Fibroblast of skin of right biceps (primary cell): Measurements from ENCODE around the gene NCAPD2.
"Not testable (repeated sequence)": the region's sequence is repeated elsewhere in the genome, so short reads cannot be mapped to it uniquely, and the experiment has no call there.

Experiments
- DNase-seq: peaks from one replicate; pipeline ENCODE4 v3.0.0-alpha.2; 2013

The NCAPD2 gene

DNA sequence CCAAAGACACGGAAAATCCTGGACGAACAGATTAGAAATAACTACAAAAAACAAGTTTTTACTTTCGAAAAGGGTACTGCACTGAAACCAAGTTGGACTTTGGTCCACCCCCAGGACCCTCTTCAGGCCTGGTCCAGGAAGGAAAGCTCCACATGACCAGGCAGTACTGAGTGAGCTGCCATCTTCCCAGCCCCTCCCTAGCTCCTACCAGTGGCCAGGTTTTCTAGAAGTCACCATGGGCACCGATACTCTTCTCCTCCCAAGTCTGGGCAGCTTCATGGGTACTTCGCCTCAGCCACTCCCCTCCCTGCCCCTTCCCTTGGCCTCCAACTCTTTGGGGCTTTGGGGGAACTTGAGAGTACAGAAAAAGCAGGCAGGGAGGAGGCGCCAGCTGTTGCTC lies 30.0 kb upstream of the NCAPD2 start:
- no peak for DNase-seq

DNA sequence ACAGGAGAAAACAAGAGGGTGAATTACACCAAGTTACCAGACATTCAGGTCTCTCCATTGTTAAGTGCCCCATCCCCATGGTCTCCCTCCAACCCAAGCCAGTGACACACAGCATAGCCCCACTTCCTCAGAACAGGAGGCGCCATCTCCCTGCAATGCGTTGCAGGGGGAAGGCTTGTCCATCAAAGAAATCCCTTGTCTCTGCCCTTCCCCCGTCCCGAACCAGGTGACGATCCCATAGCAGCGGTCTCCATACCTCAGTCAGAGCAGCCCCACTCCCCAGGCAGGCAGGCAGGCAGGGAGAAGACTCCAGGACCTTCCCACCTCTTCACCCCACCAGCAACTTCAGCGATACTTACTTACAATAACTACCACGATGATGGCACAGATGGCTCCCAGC lies 29.4 kb upstream of the NCAPD2 start:
- DNase-seq: no peak

DNA sequence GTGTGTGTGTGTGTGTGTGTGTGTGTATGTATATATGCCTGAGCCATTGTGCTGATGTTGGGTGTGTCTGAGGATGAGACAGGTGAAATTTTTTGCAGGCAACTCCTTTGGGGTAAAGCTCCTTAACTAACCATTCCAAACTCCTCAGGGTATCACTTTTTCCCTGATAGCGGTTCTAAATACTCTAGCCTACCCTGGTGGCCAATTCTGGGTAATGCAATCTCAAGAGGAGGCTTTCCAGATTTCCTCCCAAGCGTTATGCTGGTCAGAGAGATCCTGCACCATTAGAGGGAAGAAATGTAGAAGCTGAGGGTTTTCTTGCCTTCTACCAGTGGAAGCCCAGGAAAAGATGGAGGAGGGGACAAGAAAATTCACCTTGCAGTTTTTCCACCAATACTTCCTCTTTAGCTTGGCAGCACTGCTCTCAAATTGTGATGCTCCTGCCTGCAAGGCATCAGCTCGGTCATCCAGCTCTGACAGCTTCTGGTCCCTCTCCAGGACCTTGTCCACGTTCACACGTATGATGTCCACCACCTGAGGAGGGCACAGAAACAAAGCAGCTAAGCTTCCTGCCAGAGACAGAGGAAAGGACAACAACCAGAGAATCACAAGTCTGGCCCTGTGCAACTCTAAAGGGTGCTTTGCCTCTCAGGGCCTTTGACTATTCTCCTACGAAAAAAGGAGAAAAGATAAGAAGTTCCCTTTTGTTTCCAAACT lies 28.3 kb upstream of the NCAPD2 start:
- peak; percentile 65 for DNase-seq

DNA sequence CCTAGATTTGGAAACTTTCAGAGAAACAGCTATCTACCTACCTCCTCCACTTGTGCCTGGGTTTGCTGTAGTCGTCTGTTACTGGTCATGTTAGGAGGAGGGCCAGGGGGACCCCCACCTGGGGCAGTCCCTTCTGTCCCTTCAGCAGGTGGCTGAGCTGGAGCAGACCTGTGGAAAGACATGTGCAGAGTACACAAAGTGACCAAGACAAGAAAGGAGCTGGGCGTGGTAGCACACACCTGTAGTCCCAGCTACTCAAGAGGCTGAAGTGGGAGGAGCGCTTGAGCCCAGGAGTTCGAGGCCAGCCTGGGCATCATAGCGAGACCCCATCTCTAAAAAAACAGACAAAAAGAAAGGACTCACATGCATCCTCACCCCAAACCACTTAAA lies 27.7 kb upstream of the NCAPD2 start:
- no peak for DNase-seq

DNA sequence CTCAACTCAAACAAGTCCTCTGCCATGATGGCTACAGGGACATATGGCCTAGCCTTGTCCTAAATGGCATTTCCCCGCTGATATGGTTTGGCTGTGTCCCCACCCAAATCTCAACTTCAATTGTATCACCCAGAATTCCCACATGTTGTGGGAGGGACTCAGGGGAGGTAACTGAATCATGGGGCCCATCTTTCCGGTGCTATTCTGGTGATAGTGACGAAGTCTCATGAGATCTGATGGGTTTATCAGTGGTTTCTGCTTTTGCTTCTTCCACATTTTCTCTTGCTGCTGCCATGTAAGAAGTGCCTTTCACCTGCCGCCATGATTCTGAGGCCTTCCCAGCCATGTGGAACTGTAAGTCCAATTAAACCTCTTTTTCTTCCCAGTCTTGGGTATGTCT lies 27.2 kb upstream of the NCAPD2 start:
- not testable (repeated sequence) for DNase-seq

DNA sequence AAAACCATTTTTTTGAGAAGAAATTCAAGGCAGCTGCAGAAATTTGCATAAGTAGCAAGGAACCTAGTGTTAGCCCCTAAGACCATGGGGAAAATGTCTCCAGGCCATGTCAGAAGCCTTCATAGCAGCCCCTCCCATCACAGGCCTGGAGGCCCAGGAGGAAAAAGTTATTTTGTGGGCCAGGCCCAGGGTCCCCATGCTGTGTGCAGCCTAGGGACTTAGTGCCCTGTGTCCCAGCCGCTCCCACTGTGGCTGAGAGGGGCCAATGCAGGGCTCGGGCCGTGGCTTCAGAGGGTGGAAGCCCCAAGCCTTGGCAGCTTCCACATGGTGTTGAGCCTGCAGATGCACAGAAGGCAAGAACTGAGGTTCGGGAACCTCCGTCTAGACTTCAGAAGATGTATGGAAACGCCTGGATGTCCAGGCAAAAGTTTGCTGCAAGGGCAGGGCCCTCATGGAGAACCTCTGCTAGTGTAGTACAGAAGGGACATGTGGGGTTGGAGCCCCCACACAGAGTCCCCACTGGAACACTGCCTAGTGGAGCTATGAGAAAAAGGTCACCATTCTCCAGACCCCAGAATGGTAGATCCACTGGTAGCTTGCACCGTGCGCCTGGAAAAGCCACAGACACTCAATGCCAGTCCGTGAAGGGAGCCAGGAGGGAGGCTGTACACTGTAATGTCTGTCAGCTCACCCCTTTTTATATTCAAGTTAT lies 26.2 kb upstream of the NCAPD2 start:
- DNase-seq: not testable (repeated sequence)

DNA sequence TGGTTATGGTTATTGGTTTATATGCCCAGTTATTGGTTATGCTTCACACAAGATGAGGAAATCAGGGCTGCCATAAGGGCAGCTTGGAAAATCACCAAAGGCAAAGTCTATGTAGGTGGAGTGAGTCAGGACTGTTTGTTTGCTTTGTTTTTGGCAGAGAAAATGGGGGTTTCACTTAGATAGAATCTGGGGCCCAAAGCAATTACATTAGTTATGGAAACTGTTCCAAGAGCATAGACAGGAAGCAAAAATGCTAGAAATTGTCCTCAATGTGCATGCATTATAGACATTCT lies 25.7 kb upstream of the NCAPD2 start:
- DNase-seq: no peak

DNA sequence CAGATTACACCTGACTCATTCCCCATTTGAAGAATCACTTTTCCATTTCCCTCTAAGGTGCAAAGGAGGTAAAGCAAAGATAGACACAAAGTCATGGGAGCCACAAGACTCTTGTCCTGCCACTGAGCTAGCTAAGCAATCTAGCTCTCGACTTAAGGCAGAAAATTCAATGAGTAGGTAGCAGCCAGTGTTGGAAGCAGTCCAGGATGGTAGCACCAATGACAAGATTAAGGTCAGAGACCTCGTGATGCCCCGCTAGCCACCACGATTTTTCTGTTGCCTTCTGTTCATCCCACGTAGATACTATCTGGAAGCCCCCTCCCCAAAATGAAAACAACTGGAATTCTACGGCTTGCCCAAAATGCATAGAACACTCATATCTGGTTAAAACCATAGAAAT lies 24.8 kb upstream of the NCAPD2 start:
- DNase-seq: no peak

DNA sequence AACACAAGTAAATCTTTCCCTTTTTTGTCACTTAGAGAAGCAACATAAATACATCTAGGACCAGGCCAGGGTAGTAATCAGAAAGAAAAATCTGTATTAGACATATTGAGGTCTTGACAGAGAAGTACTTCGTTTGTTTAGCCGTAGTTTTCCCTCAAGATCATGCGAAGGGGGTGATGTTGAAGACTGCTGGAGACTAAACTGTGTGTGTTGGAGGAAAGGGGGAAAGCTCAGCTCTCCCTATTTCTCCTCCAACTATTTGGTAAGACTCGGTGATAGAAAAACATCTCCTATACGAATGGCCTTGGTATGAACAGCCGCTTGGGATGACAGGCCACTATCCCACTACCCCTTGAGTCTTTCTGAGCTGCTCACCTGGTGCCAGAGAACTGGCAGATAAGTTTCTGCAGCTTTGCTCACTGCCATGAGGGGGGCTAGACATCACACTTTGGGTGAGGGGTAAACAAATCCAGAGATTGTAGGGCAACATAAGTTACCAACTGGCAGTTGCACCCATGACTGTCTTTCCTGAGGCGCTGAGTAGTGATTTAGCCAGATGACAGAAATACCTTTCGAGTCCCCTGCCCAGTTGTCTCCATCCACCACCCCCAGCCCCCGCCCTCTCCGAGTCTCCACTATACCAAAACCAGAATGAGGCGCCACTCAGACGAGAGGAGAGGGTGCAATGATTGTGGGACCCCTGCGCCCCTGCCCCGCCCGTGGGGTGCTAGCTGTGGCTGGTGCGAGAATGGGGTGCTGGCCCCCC lies 24.1 kb upstream of the NCAPD2 start:
- no peak for DNase-seq

DNA sequence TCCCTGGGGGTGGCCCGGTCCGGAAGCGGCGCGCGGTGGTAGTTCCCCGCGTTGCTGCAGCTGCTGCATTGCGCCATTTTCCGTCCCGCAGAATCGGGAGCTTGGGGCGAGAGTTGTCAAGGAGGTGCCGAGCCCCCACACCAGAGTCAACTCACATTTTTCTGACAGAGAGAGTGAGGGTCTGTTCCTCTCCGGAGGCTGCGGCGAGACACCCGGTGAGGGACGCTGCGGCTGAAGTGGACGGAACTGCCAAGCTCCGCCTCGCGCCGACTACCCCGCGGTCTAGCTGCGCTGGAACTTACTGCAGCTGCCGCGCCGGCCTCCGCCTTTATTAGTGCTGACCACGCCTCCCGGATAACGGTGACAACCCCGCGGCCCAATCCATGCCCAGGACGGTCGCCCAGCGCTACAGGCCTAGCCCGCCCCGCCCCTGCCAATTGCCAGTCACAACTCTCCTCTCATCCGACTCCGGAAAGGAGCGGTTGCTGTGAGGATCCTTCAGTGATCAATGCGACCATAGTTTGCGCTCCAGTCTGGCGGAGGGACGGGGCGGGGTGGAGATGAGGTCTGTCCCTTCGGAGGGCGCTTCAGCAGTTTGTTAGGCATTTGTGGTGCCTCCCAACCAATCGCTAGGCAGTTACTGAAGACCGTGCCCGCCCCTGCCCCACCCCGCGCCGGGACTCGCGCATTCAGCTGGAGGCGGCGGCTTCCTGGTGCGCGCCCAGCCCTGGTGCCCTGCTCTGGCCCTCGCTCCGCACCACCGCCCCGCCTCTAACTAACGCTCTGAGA lies 23.3 kb upstream of the NCAPD2 start, which contains the start of gene VAMP1:
VAMP1 (minus strand) TSS at position 303 of the 789 bp plus-strand sequence; CDS start at position 157, 146 bp downstream.
- peak; percentile 99 for DNase-seq

DNA sequence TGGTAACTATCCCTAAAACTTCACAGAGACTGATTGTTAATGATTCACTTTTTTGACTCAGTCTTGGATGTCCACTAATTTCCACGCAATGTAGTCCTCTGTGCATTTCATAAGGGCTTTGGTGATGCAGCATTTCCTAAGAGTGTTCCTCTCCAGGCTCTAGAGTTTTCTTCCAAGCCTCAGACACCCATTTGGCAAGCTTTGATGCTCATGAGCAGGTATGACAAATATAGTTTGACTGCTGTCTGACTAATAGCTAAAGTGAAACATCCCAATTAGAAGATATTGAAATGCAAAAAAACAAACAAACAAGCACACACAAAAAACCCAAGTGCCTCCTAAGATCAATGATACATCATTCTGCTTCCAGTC lies 21.9 kb upstream of the NCAPD2 start:
- peak; percentile 29 for DNase-seq

DNA sequence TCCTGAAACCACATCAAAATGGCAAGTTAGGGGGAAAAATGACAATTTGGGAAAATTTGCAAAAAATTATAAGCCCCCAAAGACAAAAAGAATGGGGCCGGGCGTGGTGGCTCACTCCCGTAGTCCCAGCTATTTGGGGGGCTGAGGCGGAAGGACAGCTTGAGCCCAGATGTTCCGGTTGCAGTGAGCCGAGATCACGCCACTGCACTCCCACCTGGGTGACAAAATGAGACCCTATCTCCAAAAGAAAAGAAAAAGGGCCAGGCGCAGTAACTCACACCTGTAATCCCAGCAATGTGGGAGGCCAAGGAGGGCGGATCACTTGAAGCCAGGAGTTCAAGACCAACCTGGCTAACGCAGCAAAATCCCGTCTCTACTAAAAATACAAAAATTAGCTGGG lies 21.4 kb upstream of the NCAPD2 start:
- DNase-seq: no peak

DNA sequence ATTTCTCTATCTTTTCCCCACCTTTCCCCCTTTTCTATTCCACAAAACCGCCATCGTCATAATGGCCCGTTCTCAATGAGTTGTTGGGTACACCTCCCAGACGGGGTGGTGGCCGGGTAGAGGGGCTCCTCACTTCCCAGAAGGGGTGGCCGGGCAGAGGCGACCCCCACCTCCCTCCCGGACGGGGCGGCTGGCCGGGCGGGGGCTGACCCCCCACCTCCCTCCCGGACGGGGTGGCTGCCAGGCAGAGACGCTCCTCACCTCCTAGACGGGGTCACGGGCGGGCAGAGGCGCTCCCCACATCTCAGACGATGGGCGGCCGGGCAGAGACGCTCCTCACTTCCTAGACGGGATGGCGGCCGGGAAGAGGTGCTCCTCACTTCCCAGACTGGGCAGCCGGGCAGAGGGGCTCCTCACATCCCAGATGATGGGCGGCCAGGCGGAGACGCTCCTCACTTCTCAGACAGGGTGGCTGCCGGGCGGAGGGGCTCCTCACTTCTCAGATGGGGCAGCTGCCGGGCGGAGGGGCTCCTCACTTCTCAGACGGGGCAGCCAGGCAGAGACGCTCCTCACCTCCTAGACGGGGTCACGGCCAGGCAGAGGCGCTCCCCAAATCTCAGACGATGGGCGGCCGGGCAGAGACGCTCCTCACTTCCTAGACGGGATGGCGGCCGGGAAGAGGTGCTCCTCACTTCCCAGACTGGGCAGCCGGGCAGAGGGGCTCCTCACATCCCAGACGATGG lies 18.5 kb upstream of the NCAPD2 start:
- DNase-seq: not testable (repeated sequence)

DNA sequence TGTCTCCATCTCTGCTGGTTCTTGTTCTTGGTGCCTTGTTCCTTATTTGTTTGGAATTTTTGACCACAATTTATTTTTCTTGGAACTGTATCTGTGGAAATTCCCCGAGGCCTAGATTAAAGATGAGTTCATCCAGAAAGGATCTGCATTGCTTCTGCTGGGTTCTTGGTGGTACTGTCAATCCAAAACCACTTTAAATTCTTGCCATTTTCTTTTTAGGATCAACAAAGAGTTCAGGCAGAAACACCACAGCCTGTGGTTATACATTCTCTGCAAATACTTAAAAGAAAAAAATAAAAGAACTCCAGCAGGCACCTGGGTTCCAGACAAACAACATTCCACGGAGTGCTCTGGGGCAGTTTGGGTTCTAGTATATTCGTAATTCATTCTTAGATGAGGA lies 17.4 kb upstream of the NCAPD2 start:
- DNase-seq: peak; percentile 79

DNA sequence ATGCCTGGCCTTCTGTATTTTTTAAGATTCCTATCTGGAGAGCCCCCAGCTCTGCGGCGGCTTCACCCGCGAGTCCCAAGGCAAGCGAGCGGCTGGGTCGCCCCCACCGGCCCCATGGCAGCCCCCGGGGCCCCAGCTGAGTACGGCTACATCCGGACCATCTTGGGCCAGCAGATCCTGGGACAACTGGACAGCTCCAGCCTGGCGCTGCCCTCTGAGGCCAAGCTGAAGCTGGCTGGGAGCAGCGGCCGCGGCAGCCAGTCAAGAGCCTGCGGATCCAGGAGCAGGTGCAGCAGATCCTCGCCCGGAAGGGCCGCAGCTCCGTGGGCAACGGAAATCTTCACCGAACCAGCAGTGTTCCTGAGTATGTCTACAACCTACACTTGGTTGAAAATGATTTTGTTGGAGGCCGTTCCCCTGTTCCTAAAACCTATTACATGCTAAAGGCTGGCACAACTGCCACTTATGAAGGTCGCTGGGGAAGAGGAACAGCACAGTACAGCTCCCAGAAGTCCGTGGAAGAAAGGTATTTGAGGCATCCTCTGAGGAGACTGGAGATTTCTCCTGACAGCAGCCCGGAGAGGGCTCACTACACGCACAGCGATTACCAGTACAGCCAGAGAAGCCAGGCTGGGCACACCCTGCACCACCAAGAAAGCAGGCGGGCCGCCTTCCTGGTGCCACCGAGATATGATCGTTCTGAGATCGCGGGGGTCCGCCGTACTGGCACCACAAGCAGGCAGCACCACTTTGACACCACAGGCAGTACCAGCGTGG lies 16.1 kb upstream of the NCAPD2 start:
- not testable (repeated sequence) for DNase-seq

DNA sequence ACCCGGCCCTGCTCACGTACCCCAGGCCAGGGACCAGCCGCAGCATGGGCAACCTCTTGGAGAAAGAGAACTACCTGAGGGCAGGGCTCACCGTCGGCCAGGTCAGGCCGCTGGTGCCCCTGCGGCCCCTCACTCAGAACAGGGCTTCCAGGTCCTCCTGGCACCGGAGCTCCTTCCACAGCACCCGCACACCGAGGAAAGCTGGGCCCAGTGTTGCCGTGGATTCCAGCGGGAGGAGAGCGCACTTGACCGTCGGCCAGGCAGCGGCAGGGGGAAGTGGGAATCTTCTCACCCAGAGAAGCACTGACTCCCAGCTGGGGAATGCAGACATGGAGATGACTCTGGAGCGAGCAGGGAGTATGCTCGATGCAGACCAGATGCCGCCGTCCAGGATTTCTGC lies 15.5 kb upstream of the NCAPD2 start:
- peak; percentile 73 for DNase-seq

DNA sequence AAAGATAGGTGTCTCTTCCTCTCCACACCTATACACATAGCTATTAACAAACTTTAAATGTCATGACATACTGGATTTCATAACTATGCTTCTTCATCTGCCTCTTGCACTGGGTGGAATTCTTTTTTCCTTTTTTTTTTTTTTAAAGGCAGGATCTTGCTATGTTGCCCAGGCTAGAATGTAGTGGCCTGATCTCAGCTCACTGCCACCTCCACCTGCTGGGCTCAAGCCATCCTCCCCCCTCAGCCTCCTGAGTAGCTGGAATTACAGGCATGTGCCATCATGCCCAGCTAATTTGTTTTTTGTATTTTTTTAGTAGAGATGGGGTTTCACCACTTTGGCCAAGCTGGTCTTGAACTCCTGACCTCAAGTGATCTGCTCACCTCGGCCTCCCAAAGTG lies 5.7 kb upstream of the NCAPD2 start:
- no peak for DNase-seq

DNA sequence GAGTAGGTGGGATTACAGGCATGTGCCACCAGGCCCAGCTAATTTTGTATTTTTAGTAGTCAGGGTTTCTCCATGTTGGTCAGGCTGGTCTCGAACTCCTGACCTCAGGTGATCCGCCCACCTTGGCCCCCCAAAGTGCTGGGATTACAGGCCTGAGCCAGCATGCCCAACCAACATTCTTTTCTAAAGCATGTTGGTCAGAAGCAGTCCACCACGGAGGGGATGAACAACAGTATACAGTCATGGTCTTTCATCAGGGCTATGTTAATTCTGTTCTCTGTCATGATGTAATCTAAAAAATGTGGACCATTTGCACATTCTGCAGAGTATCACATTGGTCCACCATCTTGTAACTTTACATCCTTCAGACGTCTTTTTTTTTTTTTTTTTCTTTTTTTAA lies 4.5 kb upstream of the NCAPD2 start:
- DNase-seq: peak; percentile 14

DNA sequence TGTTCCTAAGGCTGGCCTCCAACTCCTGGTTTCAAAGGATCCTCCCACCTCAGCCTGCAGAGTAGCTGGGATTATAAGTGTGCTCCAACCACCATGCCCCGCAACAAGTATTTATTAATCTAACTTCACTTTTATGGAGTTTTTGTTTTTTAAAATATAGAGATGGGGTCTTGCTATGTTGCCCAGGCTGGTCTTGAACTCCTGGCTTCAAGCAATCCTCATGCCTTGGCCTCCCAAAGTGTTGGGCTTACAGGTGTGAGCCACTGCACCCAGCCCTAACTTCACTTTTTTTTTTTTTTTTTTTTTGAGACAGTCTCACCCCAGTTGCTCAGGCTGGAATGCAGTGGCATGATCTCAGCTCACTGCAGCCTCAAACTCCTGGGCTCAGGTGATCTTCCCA lies 3.2 kb upstream of the NCAPD2 start:
- DNase-seq: not testable (repeated sequence)

DNA sequence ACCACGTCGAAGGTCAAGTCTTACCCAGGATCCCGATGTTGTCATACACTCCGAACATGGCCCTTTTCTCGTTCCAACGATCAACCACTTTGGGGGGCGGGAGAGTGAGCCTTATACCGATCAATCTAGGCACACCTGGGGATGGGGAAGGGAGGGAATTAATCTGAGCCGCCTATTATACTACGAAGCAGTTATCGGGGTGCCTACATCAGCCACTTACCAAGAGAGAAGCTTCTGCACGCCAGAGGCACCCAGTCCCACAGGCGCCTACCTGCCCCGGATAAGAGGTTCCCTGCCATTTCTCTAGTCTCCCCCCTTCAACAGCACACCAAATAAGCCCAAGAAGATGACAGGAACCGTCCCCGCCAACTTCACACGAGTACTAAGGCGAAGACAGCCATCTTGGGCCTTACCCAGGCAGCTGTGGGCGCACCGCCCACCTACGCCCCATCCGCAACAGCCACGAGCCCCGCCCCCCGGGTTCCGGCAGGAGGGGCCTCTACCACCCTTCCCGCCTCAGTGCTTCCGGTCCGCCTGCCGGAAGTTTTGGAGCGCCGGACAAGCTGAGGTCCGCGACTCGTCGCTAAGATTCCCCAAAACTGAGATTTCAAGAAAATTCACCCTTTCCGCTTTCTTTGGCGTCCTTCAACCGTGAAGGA lies 935 bp upstream of the NCAPD2 start, which contains the start of gene MRPL51:
MRPL51 (minus strand) TSS at position 425 of the 659 bp plus-strand sequence; CDS start at position 299, 126 bp downstream.
- DNase-seq: peak; percentile 95

DNA sequence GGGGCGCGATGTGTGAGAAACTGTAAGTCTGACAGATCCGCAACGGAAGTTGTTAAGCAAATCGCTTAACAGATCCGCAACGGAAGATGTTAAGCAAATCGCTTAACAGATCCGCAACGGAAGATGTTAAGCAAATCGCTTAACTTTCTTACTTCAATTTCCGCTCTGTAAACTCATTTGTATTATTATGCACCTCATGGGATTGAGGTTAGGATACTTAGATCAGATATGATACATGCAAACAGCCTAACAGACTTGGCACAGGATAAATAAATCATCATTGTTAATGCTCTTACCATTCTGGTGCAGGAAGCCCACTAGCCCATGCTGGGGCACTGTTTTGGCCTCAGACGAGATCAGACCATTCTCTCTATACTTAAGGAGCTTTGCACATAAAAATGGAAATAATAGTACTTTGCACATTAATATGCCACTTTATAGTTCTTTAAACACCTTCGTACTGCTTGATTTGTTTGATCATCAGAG lies 399 bp downstream of the NCAPD2 start:
- DNase-seq: no peak
